ENCODE measurements around the gene MED13L.
A peak's percentile ranks its signal among the peaks of the same experiment; 100 is the strongest.
"Not testable (repeated sequence)": the region's sequence is repeated elsewhere in the genome, so short reads cannot be mapped to it uniquely, and the experiment has no call there.

Gene MED13L

GRCh38 chr12:116302166-116303058 is 24.9 kb upstream of the MED13L start:
- no peak for DNase-seq

DNA sequence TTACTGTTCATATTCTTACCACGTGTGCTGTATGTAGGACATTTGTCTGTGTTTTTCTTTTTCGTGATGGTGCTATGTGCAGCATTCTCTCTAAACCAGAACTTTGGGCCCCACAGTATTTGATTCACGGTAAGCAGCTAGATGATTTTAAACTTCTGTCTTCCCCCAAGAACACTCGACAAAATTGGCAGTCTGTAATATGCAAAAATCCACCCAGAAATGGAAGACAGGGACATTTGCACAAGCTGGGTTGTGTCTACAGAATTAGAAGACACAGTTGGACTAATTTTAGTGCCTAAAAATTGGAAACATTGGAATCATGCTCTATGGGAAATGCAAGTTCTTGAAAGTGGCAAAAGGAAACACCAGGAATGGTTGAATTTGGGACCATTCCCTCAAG is 24.1 kb upstream of the MED13L start:
- DNase-seq = no peak

DNA sequence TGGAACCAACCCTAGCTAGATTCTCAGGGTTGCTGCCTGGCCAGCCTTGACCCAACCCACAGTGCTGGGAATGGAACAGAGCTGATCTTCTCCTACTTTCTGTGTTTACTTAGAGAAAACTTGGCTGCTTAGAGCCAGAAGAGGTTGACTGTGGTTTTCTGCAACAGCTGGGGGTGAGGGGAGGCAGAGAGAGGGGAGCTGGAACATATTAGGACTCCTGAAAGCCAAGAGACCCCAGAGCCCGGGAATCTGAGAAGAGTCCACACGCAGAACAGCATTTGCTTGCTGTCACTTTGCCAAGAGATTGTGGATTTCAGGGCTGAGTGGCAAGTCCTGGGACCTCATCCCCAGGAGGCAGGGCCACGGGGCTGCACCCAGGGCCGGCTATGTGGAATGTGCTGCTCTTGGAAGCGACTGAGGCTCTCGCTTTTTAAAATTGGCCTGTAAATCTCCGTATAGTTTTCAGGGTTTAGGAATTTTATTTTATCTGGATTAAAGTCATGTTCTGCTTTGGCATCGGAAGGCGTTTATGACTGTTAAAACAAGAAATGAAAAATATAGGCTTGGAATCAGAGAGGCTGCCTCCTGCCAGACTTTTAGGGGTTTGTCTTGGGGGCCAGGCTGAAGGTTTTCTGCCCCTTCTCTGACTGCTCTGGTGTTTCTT is 22.3 kb upstream of the MED13L start:
- DNase-seq = no peak

DNA sequence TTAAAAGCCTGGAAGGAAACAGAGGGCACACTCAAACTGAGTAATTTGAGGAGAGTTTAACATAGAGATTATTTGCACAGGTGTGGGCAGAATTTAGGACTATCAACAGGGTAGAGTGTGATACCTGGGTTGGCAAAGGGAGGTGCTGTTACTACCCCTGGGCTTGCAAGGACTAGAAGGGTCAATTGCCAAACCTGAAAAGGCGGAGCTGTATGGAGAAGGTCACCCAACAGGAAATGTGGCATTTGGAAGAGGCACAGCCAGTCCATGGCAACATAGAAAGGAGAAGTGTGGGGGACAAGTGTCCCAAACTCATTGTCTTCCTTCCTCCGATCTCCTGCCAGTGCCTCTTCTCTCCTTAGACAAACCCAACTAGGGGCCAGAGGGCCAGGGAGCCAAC is 21.6 kb upstream of the MED13L start:
- DNase-seq = no peak

DNA sequence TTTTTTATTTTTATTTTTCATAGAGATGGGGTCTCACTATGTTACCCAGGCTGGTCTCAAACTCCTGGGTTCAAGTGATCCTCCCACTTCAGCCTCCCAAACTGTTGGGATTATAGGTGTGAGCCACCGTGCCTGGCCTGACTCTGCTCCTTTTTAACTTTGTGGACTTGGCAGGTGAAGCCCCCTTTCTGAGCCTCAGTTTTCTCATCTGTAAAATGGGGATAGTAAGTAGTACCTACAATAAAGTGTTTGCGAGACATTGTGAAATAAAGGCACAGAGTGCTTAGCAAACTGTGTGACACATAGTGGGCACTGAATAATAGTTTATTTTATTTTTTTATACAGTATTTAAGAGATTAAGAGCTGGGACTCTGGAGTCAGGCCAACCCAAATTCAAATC is 21.1 kb upstream of the MED13L start:
- no peak for DNase-seq

DNA sequence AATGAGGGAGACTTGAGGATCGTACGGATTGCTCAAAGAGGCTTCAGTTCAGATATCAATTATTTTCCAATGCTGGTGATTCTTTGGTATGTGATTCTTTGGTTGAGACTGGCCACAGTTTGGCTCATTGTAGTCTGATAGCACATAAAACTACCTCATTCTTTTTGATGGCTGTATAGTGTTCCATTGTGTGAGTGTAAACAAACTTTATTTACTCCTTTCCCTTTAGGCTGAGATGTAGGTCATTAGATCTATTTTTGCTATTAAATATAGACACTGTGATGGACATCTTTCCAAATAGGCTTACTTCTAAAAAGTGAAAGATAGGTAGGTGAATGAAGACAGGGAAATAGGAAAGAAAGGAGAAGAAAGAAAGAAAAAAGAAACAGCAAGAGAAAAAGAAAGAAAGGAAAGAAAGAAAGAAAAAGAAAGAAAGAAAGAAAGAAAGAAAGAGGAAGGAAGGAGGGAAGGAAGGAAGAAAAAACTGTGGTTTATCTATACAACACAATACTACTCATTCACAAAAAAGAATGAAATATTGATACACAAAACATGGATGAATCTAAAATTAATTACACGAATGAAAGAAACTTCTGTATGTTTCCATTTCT is 19.8 kb upstream of the MED13L start:
- DNase-seq = no peak

DNA sequence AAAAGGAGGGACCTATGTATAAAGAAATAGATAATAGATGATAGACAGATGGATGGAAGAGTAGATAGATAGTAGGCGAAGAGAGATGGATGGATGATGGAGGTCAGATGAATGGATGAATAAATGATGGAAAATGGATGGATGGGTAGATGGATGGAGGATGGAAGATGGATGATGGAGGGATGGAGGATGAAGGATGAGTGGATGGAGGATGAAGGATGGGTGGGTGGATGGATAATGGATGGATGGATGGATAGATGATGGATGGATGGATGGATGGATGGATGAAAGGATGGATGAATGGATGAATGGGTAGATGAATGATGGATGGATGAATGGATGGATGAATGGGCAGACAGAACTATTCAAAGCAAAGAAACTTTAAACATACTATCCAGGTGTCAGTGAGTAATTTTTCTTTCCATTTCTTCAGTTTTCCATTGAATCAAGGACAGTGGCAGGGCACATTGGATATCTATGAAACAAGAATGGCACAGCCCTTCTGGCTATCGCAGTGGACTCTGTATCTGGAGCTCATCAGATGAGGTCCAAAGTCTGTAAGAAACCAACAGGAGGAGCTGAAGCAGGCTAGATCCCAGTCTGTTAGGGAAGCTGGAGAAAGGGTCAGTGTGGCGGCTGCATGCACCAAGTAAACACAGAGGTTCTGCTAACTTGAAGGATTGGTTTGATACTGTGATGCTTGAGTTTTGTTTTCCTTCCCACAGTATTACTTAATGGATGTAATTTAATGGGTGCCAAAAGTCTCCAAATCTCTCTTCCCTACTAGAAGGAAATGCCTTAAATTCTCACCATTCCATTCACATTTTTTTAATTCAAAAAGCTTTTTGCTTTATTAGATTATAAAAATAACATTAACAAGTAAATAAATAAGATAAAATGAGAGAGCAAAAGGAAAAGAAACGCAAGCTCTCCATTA is 18.1 kb upstream of the MED13L start:
- no peak for DNase-seq

- DNase-seq = no peak
Observed at GRCh38 chr12:116294454-116295165, 17.1 kb upstream of the MED13L start.

- DNase-seq = no peak
Observed at GRCh38 chr12:116293687-116294453, 16.4 kb upstream of the MED13L start.

GRCh38 chr12:116291218-116291617 is 13.7 kb upstream of the MED13L start:
- DNase-seq = no peak

DNA sequence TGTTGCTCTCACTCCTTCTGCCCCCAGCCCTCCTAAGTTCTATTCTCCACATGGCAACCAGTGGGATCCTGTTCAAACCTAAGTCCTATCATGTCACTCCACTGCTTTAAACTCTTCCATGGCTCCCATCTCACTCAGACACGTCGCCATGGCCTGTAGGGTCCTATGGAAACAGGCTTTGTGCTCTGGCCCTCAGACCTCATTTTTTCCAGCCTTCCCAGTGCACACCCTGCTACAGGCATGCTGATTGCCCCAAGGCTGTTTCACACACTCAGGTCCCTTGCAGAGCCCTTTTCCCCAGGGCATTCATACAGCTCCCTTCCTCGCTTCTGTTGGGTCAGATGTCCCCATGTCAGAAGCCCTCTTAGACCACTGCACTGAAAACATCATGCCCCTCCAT is 11.2 kb upstream of the MED13L start:
- no peak for DNase-seq

DNA sequence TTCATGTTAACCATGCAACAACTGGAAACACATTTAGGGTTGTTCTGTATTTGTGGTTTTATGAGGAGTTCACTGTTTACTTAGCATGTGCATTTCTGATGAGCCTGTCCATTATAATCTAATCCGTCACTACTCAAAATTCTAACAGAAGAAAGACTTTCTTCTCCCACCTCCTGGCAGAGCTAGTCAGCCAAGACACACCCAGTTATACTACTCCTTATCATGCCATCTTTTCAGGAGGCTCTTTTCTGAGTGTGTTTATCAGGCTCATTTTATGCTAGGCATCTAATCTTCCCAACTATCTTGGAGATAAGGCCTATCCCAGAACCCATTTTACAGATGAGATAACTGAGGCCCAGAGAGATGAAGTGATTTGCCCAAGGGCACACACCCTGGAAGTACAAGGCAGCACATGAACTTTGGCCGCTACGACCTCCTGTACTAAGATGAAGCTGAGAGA is 10.4 kb upstream of the MED13L start:
- no peak for DNase-seq

DNA sequence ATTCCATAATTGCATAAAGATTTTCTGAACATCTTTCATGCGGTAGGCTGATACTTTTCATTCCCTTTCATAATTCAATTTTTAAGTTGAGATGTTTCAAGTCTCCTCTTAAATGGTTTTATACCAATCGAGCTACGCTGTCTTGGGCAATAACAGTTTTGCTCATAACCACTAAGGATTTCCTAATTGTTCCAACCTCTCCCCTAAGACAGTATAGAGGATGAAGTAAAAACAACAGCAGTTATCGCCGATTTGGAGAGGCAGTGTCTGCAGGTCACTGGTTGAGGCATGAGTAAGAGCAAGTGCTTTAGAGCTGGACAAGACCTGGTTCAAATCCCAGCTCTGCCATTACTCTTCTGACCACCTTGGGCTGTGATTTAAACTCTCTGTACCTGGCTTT is 6.9 kb upstream of the MED13L start:
- DNase-seq = no peak

DNA sequence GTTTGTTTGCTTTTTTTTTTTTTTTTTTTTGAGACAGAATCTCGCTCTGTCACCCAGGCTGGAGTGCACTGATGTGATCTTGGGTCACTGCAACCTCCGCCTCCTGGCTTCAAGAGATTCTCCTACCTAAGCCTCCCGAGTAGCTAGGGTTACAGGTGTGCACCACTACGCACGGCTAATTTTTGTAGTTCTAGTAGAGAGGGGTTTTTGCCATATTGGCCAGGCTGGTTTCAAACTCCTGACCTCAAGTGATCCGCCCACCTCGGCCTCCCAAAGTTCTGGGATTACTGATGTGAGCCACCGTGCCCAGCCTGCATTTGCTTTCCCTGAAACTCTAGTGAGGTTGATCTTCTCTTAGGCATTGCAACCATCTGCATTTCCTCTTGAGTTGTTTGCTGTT is 6.4 kb upstream of the MED13L start:
- not testable (repeated sequence) for DNase-seq

GRCh38 chr12:116282371-116283286 is 5.1 kb upstream of the MED13L start:
- DNase-seq = no peak

- DNase-seq = no peak
Observed at GRCh38 chr12:116280595-116281290, 3.2 kb upstream of the MED13L start.

GRCh38 chr12:116278667-116279066 is 1.2 kb upstream of the MED13L start:
- no peak for DNase-seq

DNA sequence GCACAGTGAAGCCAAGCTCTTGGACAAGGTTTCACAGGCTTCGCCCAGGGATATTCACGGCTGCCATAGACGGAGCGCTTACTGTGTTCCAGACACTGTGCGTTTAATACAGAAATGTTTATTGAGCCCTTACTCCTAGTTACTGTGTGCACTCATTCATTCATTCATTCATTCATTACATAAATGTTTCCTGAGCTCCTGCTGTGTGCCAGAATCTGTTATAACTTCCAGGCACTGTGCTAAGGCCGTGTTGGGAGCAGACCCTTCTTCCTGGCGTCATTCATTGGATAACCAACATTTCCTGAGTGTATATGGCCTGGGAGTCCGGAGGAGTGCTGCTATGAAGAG is 760 bp upstream of the MED13L start:
- DNase-seq = no peak

DNA sequence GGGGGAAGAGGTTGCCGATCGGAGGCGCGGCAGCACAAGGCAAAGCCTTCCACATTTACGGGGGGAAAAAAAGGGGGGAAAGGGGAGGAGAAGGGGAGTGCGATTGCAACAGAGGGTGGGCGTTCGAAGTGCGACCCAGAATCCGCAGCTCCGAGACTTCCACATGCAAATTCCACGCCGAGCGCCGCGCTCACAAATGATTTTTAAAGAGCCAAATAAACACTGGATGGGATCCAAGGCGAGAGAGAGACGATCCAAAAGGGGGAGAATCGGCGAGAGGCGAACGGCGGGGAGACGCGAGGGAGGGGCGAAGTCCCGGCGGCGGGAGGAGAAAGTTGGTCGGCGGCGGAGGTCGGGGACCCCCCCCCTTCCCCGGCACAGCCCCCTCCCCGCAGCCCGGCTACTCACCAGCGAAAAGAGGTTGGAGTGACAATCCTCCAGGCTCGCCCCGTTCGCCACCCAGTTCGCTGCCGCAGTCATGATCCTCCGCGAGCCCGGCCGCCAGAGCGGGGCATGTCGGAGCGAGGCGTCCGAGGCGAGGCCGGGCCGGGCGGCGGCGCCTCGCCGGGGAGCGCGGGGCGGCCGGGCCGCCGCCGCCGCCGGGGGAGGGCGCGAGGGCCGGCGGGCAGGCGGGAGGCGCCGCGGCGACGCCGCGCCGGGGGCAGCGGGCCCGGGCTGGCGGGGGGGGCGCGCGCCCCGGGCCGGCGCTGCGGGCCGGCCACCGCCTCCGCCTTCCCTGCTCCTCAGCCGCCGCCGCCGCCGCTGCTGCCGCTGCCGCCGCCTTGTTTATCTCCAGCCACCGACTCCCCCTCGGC is 634 bp downstream of the MED13L start:
- peak; percentile 64 for DNase-seq
